GM21423 (cell line): ENCODE results near the gene ABCB8.
"Not testable (repeated sequence)": the region's sequence is repeated elsewhere in the genome, so short reads cannot be mapped to it uniquely, and the experiment has no call there.

ENCODE experiments used
- ATAC-seq: cut with Tn5 transposase; IDR thresholded peaks from one replicate; pipeline ENCODE4 v1.9.1; 2021; ENCODE audit warnings: mild to moderate bottlenecking, moderate library complexity; ENCODE audit not compliant: unreplicated experiment

The ABCB8 gene

DNA sequence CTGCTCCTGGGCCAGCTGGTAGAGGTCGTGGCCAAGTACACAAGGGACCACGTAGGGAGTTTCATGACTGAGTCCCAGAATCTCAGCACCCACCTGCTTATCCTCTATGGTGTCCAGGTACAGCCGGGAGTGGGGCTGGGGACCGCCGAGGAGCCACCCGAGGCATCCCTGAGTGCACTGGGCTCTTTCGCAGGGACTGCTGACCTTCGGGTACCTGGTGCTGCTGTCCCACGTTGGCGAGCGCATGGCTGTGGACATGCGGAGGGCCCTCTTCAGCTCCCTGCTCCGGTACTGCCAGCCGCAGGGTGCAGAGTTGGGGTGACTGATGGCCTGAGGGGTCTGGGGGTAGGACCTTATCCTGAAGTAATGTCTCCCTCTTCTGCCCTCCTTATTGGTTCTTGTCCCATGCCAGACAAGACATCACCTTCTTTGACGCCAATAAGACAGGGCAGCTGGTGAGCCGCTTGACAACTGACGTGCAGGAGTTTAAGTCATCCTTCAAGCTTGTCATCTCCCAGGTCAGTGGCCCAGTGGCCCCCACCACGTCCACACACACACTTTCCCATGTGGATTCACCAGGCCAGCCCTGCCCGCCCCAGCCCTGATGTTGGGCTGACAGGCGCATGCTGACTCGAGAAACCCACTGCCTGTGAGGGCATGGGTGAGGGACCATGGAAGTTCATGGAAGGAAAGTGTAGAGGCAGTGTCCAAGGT, 6.2 kb downstream of the ABCB8 start:
- ATAC-seq = no peak

- no peak for ATAC-seq
These were observed 6.9 kb downstream of the ABCB8 start for GRCh38 chr7:151035026-151035717.

DNA sequence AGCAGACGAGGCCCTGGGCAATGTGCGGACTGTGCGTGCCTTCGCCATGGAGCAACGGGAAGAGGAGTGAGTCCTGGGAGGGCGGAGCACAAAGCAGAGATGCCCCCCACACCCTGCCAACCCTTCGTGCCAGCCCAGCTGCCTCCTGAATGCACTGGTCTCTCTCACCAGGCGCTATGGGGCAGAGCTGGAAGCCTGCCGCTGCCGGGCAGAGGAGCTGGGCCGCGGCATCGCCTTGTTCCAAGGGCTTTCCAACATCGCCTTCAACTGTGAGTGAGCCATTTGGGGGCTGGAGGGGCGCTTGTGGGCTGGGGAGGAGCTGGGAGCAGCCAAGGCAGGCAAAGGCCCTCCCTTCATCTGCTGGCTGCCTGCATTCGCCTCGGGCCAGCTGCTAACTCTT, 7.7 kb downstream of the ABCB8 start:
- no peak for ATAC-seq

DNA sequence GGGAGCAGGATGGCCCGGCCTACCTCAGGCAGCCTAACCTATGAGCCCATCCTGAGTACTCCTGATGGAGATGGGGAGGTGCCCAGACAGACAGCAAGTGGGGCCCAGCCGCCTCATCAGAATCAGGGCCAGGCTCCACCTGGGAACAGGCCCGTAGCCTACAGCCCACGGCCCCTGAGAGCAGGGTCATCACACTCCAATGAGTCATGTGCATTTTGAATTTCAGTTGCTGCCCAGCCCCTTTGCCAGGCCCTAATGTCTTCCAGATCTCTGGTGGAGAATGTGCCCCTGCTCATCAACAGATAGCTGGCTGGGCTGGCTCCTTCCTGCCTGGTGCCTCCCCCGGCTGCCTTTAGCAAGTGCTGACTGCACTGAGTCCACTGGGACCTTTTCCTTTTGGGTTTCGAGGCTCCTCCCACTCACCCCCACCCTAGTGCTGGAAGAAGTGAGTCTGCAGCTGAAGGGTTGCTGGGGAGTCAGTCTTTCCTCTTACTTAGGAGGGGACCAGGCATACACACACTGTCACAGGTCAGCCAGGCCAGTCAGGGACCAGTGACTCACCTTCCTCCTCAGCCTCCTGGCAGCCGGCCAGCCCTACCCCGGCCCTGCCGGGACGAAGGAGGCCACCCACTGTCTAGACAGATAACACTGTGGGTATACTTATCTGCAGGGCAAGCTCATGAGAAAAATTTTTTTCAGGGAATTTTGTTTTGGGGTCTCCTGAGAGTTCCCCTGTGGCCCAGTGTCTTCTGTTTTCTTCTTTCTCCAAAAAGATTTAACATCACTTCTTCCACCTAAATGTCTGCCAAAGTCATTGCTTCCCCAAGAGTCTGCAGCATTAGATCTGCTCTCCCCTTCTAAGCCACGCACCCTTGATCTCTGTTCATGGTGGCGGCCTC, 10.9 kb downstream of the ABCB8 start:
- no peak for ATAC-seq

GRCh38 chr7:151039850-151040548, 11.7 kb downstream of the ABCB8 start:
- ATAC-seq = no peak

GRCh38 chr7:151040616-151041375, 12.5 kb downstream of the ABCB8 start:
- no peak for ATAC-seq

- not testable (repeated sequence) for ATAC-seq
These were observed 15.2 kb downstream of the ABCB8 start for GRCh38 chr7:151043449-151043848.

- ATAC-seq = no peak
These were observed 15.7 kb downstream of the ABCB8 start for GRCh38 chr7:151043959-151044358.

- no peak for ATAC-seq
These were observed 17.0 kb downstream of the ABCB8 start for GRCh38 chr7:151045262-151045661.

- ATAC-seq = no peak
These were observed 17.7 kb downstream of the ABCB8 start for GRCh38 chr7:151045967-151046366.

DNA sequence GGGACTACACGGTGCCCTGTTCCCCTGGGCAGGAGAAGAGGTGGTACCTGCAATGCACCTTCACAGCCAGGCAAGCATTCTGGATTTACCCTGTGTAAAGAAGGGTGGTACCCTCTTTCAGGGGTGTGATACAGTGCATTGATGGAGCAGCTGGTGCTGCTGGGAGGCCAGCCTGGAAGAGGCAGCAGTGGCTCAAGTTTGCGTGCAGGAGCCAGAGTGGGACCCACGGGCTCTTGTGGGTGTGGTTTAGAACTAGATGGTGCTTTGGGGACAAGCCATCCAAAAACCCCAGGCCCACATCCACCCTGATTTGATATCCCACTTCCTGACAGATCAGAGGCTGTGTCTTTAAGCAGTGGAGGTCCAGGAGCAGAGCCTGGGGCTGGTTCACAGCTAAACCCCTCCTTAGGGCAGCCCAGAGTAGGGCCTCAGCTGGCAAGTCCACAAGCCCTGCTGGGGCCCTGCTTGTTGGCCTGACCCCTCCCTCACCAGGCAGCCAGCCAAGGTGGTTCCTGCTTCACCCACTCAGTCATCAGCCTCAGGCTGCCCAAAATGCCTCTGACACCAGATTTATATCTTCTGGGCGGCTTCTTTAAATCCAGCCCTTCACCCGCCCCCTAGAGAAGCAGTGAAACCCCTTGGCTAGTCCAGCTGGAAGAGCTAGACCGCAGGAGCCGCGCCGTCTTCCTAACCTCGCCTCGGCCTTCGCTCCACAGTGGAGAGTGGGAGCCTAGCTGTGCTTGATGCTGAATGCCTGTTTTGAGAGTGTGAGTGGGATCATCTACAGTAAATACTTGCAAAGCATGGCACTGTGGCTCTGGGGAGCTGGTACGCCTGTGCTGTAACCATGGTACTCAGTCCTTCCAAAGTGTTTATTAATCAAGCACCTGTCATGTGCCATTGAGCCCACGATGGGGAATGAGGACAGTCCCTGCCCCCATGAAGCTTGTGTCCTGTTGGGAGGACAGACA, 18.6 kb downstream of the ABCB8 start:
- no peak for ATAC-seq

DNA sequence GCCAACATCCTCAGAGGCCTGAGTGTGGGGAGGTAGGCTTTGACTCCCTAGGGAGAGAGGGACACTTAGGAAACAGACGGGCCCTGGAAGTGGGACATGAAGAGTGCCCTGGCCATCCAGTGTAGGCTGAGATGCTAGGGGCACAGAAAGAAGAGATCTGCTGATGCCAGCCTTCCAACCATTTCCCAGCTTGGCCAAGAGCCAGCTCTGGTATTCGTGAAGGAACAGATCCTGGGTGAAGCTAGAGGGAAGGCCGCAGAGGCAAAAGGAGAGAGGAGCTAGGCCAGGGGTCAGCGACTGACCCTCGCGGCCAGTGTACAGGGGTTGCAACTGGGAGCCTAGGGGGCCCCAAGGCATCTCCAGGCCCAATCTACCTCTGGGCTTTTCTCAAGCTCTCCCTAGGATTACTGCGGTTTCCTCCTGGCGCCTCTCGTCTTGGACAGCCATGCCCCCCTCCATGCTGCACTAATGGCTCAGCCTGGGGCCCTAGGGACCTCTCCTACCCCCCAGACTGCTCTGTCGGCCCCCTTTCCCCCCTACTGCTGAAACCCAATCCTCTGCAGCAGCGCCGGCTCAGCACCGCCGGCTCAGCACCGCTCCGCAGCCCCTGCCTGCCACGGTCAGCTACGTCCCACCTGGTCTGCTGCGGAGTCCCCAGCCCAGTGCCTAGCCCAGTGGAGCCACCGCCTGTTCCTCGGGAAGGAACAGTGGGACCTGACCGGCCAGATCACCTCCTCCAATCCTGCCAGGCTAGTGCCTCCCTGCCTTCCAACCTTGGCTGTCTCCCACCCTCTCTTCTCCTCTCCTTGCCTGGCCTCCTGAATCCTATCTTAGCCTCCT, 19.9 kb downstream of the ABCB8 start, which contains the start of gene ASIC3:
ASIC3 (plus strand) TSS at position 556 of the 840 bp plus-strand sequence. CDS start 355 bp downstream, outside the sequence.
- ATAC-seq = no peak

GRCh38 chr7:151048911-151049463, 20.7 kb downstream of the ABCB8 start:
- ATAC-seq = no peak

DNA sequence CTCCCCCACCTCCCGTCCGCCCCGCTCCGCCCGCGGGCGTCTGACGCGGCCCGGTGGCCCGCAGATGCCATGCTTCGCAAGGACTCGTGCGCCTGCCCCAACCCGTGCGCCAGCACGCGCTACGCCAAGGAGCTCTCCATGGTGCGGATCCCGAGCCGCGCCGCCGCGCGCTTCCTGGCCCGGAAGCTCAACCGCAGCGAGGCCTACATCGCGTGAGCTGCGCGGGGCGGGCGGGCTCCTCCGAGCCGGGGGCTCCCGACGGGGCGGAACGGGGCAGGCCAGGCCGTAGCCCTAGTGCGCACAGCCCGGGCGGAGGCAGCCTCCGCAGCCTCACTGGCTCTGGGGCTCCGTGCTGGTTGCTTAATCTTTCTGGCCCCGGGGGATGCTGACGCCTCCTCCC, 22.9 kb downstream of the ABCB8 start:
- ATAC-seq = no peak

- ATAC-seq = no peak
These were observed 24.8 kb downstream of the ABCB8 start for GRCh38 chr7:151053096-151053495.

DNA sequence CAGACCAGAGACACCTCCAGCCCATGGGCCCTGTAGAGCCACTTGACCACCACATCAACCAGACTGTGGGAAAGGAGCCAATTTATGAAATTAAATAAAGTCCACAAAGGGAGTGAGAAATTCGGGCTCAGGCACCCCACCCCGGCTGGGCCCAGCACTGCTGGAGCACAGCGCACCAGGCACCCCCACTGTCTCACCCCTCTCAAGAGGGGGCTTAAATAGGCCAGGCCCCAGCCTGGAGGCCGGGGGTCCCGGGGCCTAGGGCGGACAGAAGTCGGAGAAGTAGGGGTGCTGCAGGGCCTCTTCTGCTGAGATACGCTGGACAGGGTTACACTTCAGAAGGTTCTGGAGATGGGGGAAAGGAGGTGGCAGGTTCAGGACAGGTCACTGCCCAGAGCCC, 25.5 kb downstream of the ABCB8 start:
- no peak for ATAC-seq

- ATAC-seq = no peak
These were observed 28.0 kb downstream of the ABCB8 start for GRCh38 chr7:151056283-151056665.
